GM23338 (cell line): ENCODE data around the gene EXOC4. TPM values are rescaled to one million over a fixed set of nuclear protein-coding genes. Genes with fewer than 3 reads are reported as not detected.

Experiments
- ATAC-seq: fragments of 200-7000 bp; cut with Tn5 transposase; 3 replicates; pipeline ENCODE4 v1.9.1; 2020
- DNase-seq: peaks from one replicate; pipeline ENCODE4 v3.0.0-alpha.2; 2015; ENCODE audit warnings: low spot score
- H2AFZ ChIP-seq: fragments of 200-600 bp; sonication (generic); 2 replicates; pipeline ENCODE4 v1.8.0; 2016; ENCODE audit warnings: antibody characterized with exemption, mild to moderate bottlenecking, moderate library complexity
- H3F3A ChIP-seq: fragments of 200-600 bp; sonication (generic); replicated peaks from 2 replicates; pipeline ENCODE4 v1.8.0; 2017; ENCODE audit warnings: antibody characterized with exemption, mixed run types, low read depth
- H3K27ac ChIP-seq: fragments of 200-600 bp; sonication (generic); 2 replicates; pipeline ENCODE4 v1.6.1; 2016; ENCODE audit warnings: low read depth
- H3K27me3 ChIP-seq: fragments of 200-600 bp; sonication (generic); 2 replicates; pipeline ENCODE4 v1.8.0; 2016; ENCODE audit warnings: mild to moderate bottlenecking, mixed run types, moderate library complexity; ENCODE audit not compliant: insufficient read depth
- H3K36me3 ChIP-seq: fragments of 200-600 bp; sonication (generic); 2 replicates; pipeline ENCODE4 v1.8.0; 2016; ENCODE audit warnings: mild to moderate bottlenecking; ENCODE audit not compliant: insufficient read depth
- H3K4me1 ChIP-seq: fragments of 200-600 bp; sonication (generic); 2 replicates; pipeline ENCODE4 v1.8.0; 2016; ENCODE audit warnings: mild to moderate bottlenecking, moderate library complexity; ENCODE audit not compliant: insufficient read depth
- H3K4me2 ChIP-seq: fragments of 200-600 bp; sonication (generic); 2 replicates; pipeline ENCODE4 v1.7.1; 2017; ENCODE audit warnings: mixed run types
- H3K4me3 ChIP-seq: fragments of 200-600 bp; sonication (generic); 2 replicates; pipeline ENCODE4 v1.6.1; 2016; ENCODE audit warnings: mixed run types
- H3K79me2 ChIP-seq: fragments of 200-600 bp; sonication (generic); replicated peaks from 2 replicates; pipeline ENCODE4 v1.8.0; 2017; ENCODE audit warnings: mild to moderate bottlenecking; ENCODE audit not compliant: insufficient read depth
- H3K9me2 ChIP-seq: fragments of 200-600 bp; sonication (generic); 2 replicates; pipeline ENCODE4 v1.8.0; 2017; ENCODE audit not compliant: insufficient read depth
- H4K20me1 ChIP-seq: fragments of 200-600 bp; sonication (generic); replicated peaks from 2 replicates; pipeline ENCODE4 v1.8.0; 2017; ENCODE audit warnings: mild to moderate bottlenecking; ENCODE audit not compliant: insufficient read depth
- H3K27ac Mint-ChIP-seq: 2 replicates; pipeline ENCODE4 v1.8.0; 2020; ENCODE audit warnings: inconsistent platforms, mild to moderate bottlenecking, moderate library complexity, mixed read lengths
- H3K27me3 Mint-ChIP-seq: 3 replicates; pipeline ENCODE4 v1.8.0; 2022; ENCODE audit warnings: low read depth, mild to moderate bottlenecking, moderate library complexity, mixed read lengths, inconsistent platforms; ENCODE audit not compliant: insufficient read depth, poor library complexity
- H3K36me3 Mint-ChIP-seq: 3 replicates; pipeline ENCODE4 v1.8.0; 2021; ENCODE audit warnings: low read depth, mild to moderate bottlenecking, inconsistent platforms, moderate library complexity, mixed read lengths
- H3K4me1 Mint-ChIP-seq: 3 replicates; pipeline ENCODE4 v1.8.0; 2020; ENCODE audit warnings: mild to moderate bottlenecking, inconsistent platforms, mixed read lengths
- H3K4me3 Mint-ChIP-seq: 3 replicates; pipeline ENCODE4 v1.8.0; 2021; ENCODE audit warnings: moderate library complexity, mild to moderate bottlenecking, inconsistent platforms, mixed read lengths
- H3K9me3 Mint-ChIP-seq: 3 replicates; pipeline ENCODE4 v1.8.0; 2020; ENCODE audit warnings: moderate library complexity, mild to moderate bottlenecking, inconsistent platforms, mixed read lengths
- ETS1 ChIP-seq: IDR thresholded peaks from 2 replicates; pipeline ENCODE4 v1.6.1; 2016; ENCODE audit warnings: antibody characterized with exemption
- EZH2phosphoT487 ChIP-seq: fragments of 200-600 bp; sonication (generic); IDR thresholded peaks from one replicate; pipeline ENCODE4 v1.8.1; 2018; ENCODE audit warnings: antibody characterized with exemption; ENCODE audit not compliant: unreplicated experiment
- JUNB ChIP-seq: IDR thresholded peaks from one replicate; pipeline ENCODE4 v1.6.1; 2016; ENCODE audit warnings: antibody characterized with exemption; ENCODE audit not compliant: unreplicated experiment
- NANOG ChIP-seq: IDR thresholded peaks from 2 replicates; pipeline ENCODE4 v1.6.1; 2016; ENCODE audit warnings: antibody characterized with exemption, borderline replicate concordance
- POLR2AphosphoS5 ChIP-seq: IDR thresholded peaks from 2 replicates; pipeline ENCODE4 v1.6.1; 2016; ENCODE audit warnings: antibody characterized with exemption, low read depth
- STAT1 ChIP-seq: IDR thresholded peaks from one replicate; pipeline ENCODE4 v1.6.1; 2016; ENCODE audit warnings: antibody characterized with exemption; ENCODE audit not compliant: unreplicated experiment
- ZNF331 ChIP-seq: fragments of 250-450 bp; sonication (Bioruptor Pico); IDR thresholded peaks from 2 replicates; pipeline ENCODE4 v1.5.0; 2020; ENCODE audit warnings: low read depth, mild to moderate bottlenecking, moderate library complexity
- polyA plus RNA-seq: library from polyadenylated mRNA; unstranded; fragments of >200 nt; fragmentation: Nextera tagmentation; extraction: Ambion mirVana; gene quantifications from 2 replicates; pipeline ENCODE4 v1.2.1, GENCODE V29; 2016
- total RNA-seq: library from RNA; depleted of rRNA; stranded (reverse); fragments of >200 nt; shearing (Covaris generic); gene quantifications from 2 replicates; pipeline ENCODE4 v1.2.3, GENCODE V29; 2014
- TF ChIP-seq, protein P1 (sequence below): IDR thresholded peaks from one replicate; pipeline ENCODE4 v1.6.1; 2018; ENCODE audit warnings: antibody characterized with exemption; ENCODE audit not compliant: unreplicated experiment
- TF ChIP-seq, protein P2 (sequence below): fragments of 250-450 bp; sonication (Bioruptor Pico); IDR thresholded peaks from 2 replicates; pipeline ENCODE4 v1.5.0; 2020; ENCODE audit warnings: mild to moderate bottlenecking, moderate library complexity

The EXOC4 gene
- total and polyA plus RNA-seq, 2 experiments from 2014 or later, result 37.5 to 52.7 TPM

GRCh38 chr7:133790911-133791310, 538.0 kb downstream of the EXOC4 start (continued):
- TF ChIP-seq, protein P1, sequence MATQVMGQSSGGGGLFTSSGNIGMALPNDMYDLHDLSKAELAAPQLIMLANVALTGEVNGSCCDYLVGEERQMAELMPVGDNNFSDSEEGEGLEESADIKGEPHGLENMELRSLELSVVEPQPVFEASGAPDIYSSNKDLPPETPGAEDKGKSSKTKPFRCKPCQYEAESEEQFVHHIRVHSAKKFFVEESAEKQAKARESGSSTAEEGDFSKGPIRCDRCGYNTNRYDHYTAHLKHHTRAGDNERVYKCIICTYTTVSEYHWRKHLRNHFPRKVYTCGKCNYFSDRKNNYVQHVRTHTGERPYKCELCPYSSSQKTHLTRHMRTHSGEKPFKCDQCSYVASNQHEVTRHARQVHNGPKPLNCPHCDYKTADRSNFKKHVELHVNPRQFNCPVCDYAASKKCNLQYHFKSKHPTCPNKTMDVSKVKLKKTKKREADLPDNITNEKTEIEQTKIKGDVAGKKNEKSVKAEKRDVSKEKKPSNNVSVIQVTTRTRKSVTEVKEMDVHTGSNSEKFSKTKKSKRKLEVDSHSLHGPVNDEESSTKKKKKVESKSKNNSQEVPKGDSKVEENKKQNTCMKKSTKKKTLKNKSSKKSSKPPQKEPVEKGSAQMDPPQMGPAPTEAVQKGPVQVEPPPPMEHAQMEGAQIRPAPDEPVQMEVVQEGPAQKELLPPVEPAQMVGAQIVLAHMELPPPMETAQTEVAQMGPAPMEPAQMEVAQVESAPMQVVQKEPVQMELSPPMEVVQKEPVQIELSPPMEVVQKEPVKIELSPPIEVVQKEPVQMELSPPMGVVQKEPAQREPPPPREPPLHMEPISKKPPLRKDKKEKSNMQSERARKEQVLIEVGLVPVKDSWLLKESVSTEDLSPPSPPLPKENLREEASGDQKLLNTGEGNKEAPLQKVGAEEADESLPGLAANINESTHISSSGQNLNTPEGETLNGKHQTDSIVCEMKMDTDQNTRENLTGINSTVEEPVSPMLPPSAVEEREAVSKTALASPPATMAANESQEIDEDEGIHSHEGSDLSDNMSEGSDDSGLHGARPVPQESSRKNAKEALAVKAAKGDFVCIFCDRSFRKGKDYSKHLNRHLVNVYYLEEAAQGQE, result no peak
- TF ChIP-seq ETS1, result no peak
- TF ChIP-seq EZH2phosphoT487, result no peak

DNA sequence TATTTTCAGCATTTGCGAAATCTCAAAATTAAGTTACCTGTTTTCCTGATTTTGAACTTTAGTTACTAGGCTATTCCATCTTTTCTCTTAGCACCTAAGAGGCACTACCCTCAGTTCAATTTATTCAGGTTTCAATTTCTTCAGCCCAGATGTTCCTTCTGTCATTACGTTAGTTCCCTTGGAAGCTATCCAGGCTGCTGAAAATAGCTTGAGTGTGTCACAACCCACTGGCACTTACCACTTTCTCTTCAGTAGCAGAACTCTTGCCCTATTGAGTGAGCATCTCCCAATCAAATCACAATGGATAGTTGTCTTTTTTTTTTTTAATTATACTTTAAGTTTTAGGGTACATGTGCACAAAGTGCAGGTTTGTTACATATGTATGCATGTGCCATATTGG, 541.6 kb downstream of the EXOC4 start:
- H2AFZ ChIP-seq, result no peak overlapping the region
- peaks cover 4% of the 10 kb centered on the region for H3K4me1 Mint-ChIP-seq
- no peaks in the 10 kb centered on the region for H3K27me3 ChIP-seq
- H3K79me2 ChIP-seq, result no peaks in the 10 kb centered on the region
- H3K36me3 Mint-ChIP-seq, result no peaks in the 10 kb centered on the region
- no peaks in the 10 kb centered on the region for H3F3A ChIP-seq
- no peaks in the 10 kb centered on the region for H4K20me1 ChIP-seq
- H3K4me3 ChIP-seq, result no peak overlapping the region
- H3K4me1 ChIP-seq, result no peaks in the 10 kb centered on the region
- DNase-seq (no peak), ATAC-seq (no peak)
- H3K9me2 ChIP-seq, result no peaks in the 10 kb centered on the region
- no peaks in the 10 kb centered on the region for H3K36me3 ChIP-seq
- no peak overlapping the region for H3K27ac Mint-ChIP-seq
- H3K9me3 Mint-ChIP-seq, result no peaks in the 10 kb centered on the region
- no peak overlapping the region for H3K4me3 Mint-ChIP-seq
- H3K4me2 ChIP-seq, result no peak overlapping the region
- H3K27ac ChIP-seq, result no peak overlapping the region
- H3K27me3 Mint-ChIP-seq, result no peaks in the 10 kb centered on the region
- TF ChIP-seq POLR2AphosphoS5 (no peak), NANOG (no peak), JUNB (no peak), ZNF331 (no peak), ETS1 (no peak), EZH2phosphoT487 (no peak), STAT1 (no peak)
- TF ChIP-seq, protein P1, result no peak
- TF ChIP-seq, protein P2, sequence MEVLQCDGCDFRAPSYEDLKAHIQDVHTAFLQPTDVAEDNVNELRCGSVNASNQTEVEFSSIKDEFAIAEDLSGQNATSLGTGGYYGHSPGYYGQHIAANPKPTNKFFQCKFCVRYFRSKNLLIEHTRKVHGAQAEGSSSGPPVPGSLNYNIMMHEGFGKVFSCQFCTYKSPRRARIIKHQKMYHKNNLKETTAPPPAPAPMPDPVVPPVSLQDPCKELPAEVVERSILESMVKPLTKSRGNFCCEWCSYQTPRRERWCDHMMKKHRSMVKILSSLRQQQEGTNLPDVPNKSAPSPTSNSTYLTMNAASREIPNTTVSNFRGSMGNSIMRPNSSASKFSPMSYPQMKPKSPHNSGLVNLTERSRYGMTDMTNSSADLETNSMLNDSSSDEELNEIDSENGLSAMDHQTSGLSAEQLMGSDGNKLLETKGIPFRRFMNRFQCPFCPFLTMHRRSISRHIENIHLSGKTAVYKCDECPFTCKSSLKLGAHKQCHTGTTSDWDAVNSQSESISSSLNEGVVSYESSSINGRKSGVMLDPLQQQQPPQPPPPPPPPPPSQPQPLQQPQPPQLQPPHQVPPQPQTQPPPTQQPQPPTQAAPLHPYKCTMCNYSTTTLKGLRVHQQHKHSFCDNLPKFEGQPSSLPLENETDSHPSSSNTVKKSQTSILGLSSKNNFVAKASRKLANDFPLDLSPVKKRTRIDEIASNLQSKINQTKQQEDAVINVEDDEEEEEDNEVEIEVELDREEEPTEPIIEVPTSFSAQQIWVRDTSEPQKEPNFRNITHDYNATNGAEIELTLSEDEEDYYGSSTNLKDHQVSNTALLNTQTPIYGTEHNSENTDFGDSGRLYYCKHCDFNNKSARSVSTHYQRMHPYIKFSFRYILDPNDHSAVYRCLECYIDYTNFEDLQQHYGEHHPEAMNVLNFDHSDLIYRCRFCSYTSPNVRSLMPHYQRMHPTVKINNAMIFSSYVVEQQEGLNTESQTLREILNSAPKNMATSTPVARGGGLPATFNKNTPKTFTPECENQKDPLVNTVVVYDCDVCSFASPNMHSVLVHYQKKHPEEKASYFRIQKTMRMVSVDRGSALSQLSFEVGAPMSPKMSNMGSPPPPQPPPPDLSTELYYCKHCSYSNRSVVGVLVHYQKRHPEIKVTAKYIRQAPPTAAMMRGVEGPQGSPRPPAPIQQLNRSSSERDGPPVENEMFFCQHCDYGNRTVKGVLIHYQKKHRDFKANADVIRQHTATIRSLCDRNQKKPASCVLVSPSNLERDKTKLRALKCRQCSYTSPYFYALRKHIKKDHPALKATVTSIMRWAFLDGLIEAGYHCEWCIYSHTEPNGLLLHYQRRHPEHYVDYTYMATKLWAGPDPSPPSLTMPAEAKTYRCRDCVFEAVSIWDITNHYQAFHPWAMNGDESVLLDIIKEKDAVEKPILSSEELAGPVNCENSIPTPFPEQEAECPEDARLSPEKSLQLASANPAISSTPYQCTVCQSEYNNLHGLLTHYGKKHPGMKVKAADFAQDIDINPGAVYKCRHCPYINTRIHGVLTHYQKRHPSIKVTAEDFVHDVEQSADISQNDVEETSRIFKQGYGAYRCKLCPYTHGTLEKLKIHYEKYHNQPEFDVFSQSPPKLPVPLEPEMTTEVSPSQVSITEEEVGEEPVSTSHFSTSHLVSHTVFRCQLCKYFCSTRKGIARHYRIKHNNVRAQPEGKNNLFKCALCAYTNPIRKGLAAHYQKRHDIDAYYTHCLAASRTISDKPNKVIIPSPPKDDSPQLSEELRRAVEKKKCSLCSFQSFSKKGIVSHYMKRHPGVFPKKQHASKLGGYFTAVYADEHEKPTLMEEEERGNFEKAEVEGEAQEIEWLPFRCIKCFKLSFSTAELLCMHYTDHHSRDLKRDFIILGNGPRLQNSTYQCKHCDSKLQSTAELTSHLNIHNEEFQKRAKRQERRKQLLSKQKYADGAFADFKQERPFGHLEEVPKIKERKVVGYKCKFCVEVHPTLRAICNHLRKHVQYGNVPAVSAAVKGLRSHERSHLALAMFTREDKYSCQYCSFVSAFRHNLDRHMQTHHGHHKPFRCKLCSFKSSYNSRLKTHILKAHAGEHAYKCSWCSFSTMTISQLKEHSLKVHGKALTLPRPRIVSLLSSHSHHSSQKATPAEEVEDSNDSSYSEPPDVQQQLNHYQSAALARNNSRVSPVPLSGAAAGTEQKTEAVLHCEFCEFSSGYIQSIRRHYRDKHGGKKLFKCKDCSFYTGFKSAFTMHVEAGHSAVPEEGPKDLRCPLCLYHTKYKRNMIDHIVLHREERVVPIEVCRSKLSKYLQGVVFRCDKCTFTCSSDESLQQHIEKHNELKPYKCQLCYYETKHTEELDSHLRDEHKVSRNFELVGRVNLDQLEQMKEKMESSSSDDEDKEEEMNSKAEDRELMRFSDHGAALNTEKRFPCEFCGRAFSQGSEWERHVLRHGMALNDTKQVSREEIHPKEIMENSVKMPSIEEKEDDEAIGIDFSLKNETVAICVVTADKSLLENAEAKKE (CRISPR knock-in tag), result no peak
